HepG2 (cell line): ENCODE results near the gene CMC4. TPM values are rescaled to one million over a fixed set of nuclear protein-coding genes. Genes with fewer than 3 reads are reported as not detected.
A peak's percentile ranks its signal among the peaks of the same experiment; 100 is the strongest.

Source experiments
- ATM ChIP-seq: fragments of 450-650 bp; IDR thresholded peaks from 2 replicates; pipeline ENCODE4 v1.7.1; 2017; ENCODE audit warnings: mild to moderate bottlenecking, borderline replicate concordance
- E2F1 ChIP-seq: sonication (generic); formaldehyde crosslinking; IDR thresholded peaks from 2 replicates; pipeline ENCODE4 v1.5.0; 2020; ENCODE audit warnings: missing genetic modification reagents
- ETV5 ChIP-seq: IDR thresholded peaks from 2 replicates; pipeline ENCODE4 v1.6.1; 2018; ENCODE audit warnings: missing biosample characterization, missing genetic modification reagents, inconsistent platforms, borderline replicate concordance
- KLF11 ChIP-seq: IDR thresholded peaks from 2 replicates; pipeline ENCODE4 v1.6.1; 2016; ENCODE audit warnings: missing compliant biosample characterization
- KLF9 ChIP-seq: IDR thresholded peaks from 2 replicates; pipeline ENCODE4 v1.6.1; 2016; ENCODE audit warnings: low read depth
- MED1 ChIP-seq: sonication (generic); formaldehyde crosslinking; IDR thresholded peaks from 2 replicates; pipeline ENCODE4 v1.4.0; 2020; ENCODE audit warnings: missing genetic modification reagents
- POGK ChIP-seq: sonication (generic); formaldehyde crosslinking; conservative IDR thresholded peaks from 2 replicates; pipeline ENCODE4 v1.8.0; 2022; ENCODE audit warnings: mild to moderate bottlenecking, moderate library complexity, missing genetic modification reagents
- SAP130 ChIP-seq: IDR thresholded peaks from 2 replicates; pipeline ENCODE4 v1.6.1; 2016; ENCODE audit warnings: low read depth
- TBP ChIP-seq: sonication (generic); formaldehyde crosslinking; IDR thresholded peaks from 2 replicates; pipeline ENCODE4 v1.5.0; 2020; ENCODE audit warnings: missing genetic modification reagents
- ZBTB20 ChIP-seq: sonication (generic); formaldehyde crosslinking; IDR thresholded peaks from 2 replicates; pipeline ENCODE4 v1.8.1; 2023; ENCODE audit warnings: missing genetic modification reagents, low read depth, mild to moderate bottlenecking, borderline replicate concordance
- ZMYM2 ChIP-seq: sonication (generic); formaldehyde crosslinking; IDR thresholded peaks from 2 replicates; pipeline ENCODE4 v1.8.0; 2022; ENCODE audit warnings: mild to moderate bottlenecking, missing genetic modification reagents
- ZNF121 ChIP-seq: sonication (generic); formaldehyde crosslinking; IDR thresholded peaks from 2 replicates; pipeline ENCODE4 v1.5.0; 2020; ENCODE audit warnings: mild to moderate bottlenecking, missing genetic modification reagents
- ZNF337 ChIP-seq: sonication (generic); formaldehyde crosslinking; IDR thresholded peaks from 2 replicates; pipeline ENCODE4 v1.5.1; 2020; ENCODE audit warnings: missing genetic modification reagents, low read depth, mild to moderate bottlenecking, borderline replicate concordance
- ZNF768 ChIP-seq: sonication (generic); formaldehyde crosslinking; IDR thresholded peaks from 2 replicates; pipeline ENCODE4 v1.4.0; 2020; ENCODE audit warnings: missing genetic modification reagents
- ZSCAN31 ChIP-seq: sonication (generic); formaldehyde crosslinking; IDR thresholded peaks from 2 replicates; pipeline ENCODE4 v1.5.0; 2020; ENCODE audit warnings: low read depth, mild to moderate bottlenecking, missing genetic modification reagents
- polyA plus RNA-seq, 8 experiments: library from polyadenylated mRNA; depleted of rRNA in 3 of 8; stranded (reverse) in 7 of 8; unstranded in 1 of 8; fragments of >200 nt; fragmentation: Illumina TruSeq in 4 of 8; extraction: Trizol in 4 of 8; gene quantifications; 2 replicates each; pipeline versions ENCODE4 v1.2.1 to v1.2.3, GENCODE V29; 2011 to 2016; ENCODE audit warnings: low read depth in 4 of 8, missing spikeins in 1 of 8, mixed read lengths in 1 of 8; ENCODE audit not compliant: insufficient read depth in 1 of 8
- total RNA-seq, 5 experiments: library from RNA; depleted of rRNA; stranded (reverse); fragments of >200 nt; fragmentation: Illumina TruSeq; extraction: Trizol; gene quantifications; 2 replicates each; pipeline ENCODE4 v1.2.3, GENCODE V29; 2016; ENCODE audit warnings: low read depth in 1 of 5
- TF ChIP-seq, protein P1 (sequence below): sonication (generic); formaldehyde crosslinking; IDR thresholded peaks from 2 replicates; pipeline ENCODE4 v1.5.0; 2020; ENCODE audit warnings: mild to moderate bottlenecking, missing genetic modification reagents
- TF ChIP-seq, protein P2 (sequence below): sonication (generic); formaldehyde crosslinking; IDR thresholded peaks from 2 replicates; pipeline ENCODE4 v1.4.0; 2020; ENCODE audit warnings: mild to moderate bottlenecking, missing genetic modification reagents, borderline replicate concordance

Gene CMC4
- total and polyA plus RNA-seq, 2 of the 13 experiments (the other 11 are each of a cell fraction or from before 2014, with no cell fraction given) = 5.6 to 11.5 TPM

DNA sequence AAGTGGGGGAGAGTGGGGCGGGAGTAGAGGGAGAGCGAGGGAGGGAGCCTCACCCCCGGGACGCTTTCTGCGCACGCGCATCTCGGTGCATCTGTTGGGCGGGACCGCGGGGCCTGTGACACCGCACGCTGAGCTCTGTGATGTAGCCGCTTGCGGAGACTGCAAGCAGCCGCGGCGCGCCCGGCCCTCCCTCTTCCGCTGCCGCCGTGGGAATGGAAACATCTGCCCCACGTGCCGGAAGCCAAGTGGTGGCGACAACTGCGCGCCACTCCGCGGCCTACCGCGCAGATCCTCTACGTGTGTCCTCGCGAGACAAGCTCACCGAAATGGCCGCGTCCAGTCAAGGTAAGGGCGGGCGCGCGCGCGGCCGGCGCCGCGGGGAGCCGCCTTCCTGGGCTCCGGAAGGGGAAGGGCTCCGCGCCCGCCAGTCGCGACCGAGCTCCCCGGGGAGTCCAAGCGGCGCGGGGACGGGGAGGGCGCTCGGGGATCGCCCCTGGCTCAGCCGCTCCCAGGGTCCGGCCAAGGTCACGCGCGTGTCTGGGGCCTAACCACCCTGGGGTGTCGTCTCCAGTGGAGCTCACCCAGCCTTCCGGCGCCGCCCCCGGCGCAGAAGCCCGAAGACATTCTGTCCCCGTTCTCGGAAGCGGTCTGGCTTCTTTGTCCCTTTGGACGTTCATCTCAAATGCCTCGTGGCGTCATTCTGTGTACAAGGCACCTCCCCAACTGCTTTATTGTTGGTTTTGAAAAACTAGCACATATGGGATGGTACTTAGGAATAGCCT is 44.0 kb downstream of the CMC4 start, which contains the start of gene FUNDC2 (continued):
- TF ChIP-seq E2F1 (CRISPR knock-in tag) (peak; percentile 46; the same call in 1 of the 2 replicates), ZSCAN31 (CRISPR knock-in tag) (peak; percentile 49; the same call in 1 of the 2 replicates), SAP130 (CRISPR knock-in tag) (peak; percentile 59), POGK (CRISPR knock-in tag) (0 out of 2 replicates have a peak, but pooled peaks have one; percentile 32), ZNF337 (CRISPR knock-in tag) (no peak), MED1 (CRISPR knock-in tag) (peak; percentile 48; the same call in 1 of the 2 replicates), ATM (no peak), ETV5 (CRISPR knock-in tag) (peak; percentile 85), ZNF121 (no peak), ZNF768 (peak; percentile 51; the same call in 1 of the 2 replicates), TBP (CRISPR knock-in tag) (no peak), KLF9 (CRISPR knock-in tag) (no peak), ZBTB20 (CRISPR knock-in tag) (no peak), ZMYM2 (no peak), KLF11 (CRISPR knock-in tag) (no peak)
- TF ChIP-seq, protein P1, sequence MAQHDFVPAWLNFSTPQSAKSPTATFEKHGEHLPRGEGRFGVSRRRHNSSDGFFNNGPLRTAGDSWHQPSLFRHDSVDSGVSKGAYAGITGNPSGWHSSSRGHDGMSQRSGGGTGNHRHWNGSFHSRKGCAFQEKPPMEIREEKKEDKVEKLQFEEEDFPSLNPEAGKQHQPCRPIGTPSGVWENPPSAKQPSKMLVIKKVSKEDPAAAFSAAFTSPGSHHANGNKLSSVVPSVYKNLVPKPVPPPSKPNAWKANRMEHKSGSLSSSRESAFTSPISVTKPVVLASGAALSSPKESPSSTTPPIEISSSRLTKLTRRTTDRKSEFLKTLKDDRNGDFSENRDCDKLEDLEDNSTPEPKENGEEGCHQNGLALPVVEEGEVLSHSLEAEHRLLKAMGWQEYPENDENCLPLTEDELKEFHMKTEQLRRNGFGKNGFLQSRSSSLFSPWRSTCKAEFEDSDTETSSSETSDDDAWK (CRISPR knock-in tag) = no peak
- TF ChIP-seq, protein P2, sequence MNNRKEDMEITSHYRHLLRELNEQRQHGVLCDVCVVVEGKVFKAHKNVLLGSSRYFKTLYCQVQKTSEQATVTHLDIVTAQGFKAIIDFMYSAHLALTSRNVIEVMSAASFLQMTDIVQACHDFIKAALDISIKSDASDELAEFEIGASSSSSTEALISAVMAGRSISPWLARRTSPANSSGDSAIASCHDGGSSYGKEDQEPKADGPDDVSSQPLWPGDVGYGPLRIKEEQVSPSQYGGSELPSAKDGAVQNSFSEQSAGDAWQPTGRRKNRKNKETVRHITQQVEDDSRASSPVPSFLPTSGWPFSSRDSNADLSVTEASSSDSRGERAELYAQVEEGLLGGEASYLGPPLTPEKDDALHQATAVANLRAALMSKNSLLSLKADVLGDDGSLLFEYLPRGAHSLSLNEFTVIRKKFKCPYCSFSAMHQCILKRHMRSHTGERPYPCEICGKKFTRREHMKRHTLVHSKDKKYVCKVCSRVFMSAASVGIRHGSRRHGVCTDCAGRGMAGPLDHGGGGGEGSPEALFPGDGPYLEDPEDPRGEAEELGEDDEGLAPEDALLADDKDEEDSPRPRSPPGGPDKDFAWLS (CRISPR knock-in tag) = no peak
